ENCODE data around the gene EXOC6.

Gene EXOC6

GRCh38 chr10:92851003-92851402, 2.7 kb downstream of the EXOC6 start:
- TF ChIP-seq CTCF (IDR thresholded peaks at IDR 0.05), result no peak
- Mint-ChIP-seq H3K36me3 (ENCODE audit: low read depth) (peaks cover 6% of the 10 kb centered on the region), H3K4me1 (peaks cover 19% of the 10 kb centered on the region), H3K4me3 (no peak overlapping the region), H3K27ac (no peak overlapping the region), H3K9me3 (peaks cover 16% of the 10 kb centered on the region), H3K27me3 (ENCODE audit: low read depth, poor library complexity) (peaks cover 33% of the 10 kb centered on the region)
- no peak for DNase-seq

DNA sequence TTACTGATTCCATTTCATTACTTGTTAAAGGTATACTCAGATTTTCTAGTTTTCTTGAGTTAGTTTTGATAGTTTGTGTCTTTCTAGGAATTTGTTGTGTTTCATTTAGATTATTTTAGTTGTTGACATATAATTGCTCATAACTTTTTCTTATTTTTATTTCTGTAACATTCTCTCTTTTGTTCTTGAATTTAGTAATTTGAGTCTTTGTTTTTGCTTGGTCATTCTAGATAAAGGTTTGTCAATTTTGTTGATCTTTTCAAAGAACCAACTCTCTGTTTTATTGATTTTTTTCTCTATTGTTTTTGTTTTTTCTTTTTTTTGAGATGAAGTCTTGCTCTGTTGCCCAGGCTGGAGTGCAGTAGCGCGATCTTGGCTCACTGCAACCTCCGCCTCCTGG, 7.2 kb downstream of the EXOC6 start:
- H3K4me1 Mint-ChIP-seq, result no peaks in the 10 kb centered on the region
- H3K4me3 Mint-ChIP-seq, result no peak overlapping the region
- peaks cover 40% of the 10 kb centered on the region for H3K36me3 Mint-ChIP-seq (ENCODE audit: low read depth)
- peaks cover 14% of the 10 kb centered on the region for H3K27me3 Mint-ChIP-seq (ENCODE audit: low read depth, poor library complexity)
- DNase-seq, result no peak
- no peak for TF ChIP-seq CTCF (IDR thresholded peaks at IDR 0.05)
- H3K27ac Mint-ChIP-seq, result no peak overlapping the region
- H3K9me3 Mint-ChIP-seq, result peaks cover 42% of the 10 kb centered on the region

GRCh38 chr10:92857904-92858514, 9.7 kb downstream of the EXOC6 start:
- H3K9me3 Mint-ChIP-seq, result peaks cover 53% of the 10 kb centered on the region

DNA sequence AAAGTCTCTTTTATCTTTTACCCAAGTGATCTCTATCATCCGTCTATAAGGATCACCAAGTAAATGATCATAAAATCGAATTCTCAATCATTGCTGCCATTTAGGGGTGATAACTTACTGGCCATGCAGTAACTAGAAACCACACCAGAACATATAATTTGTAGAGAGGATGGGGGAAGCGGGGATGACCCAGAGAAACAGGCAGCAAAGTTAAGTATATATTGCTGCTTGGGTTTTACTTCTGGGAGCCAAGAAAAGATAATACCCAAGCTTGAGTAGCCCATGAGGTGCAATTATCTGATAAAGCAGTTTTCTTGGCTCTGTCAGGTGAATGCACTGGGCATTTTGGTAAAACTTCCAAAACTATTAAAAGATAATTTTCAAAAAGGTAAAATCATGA, 18.9 kb downstream of the EXOC6 start:
- peaks cover 17% of the 10 kb centered on the region for H3K36me3 Mint-ChIP-seq (ENCODE audit: low read depth)
- no peak for DNase-seq
- no peak overlapping the region for H3K27ac Mint-ChIP-seq
- no peak for TF ChIP-seq CTCF (IDR thresholded peaks at IDR 0.05)
- no peaks in the 10 kb centered on the region for H3K27me3 Mint-ChIP-seq (ENCODE audit: low read depth, poor library complexity)
- H3K9me3 Mint-ChIP-seq, result peaks cover 18% of the 10 kb centered on the region
- H3K4me3 Mint-ChIP-seq, result no peak overlapping the region
- H3K4me1 Mint-ChIP-seq, result no peaks in the 10 kb centered on the region

More at GRCh38 chr10:92857904-92858514, 9.7 kb downstream of the EXOC6 start:
- Mint-ChIP-seq H3K27me3 (ENCODE audit: low read depth, poor library complexity) (peaks cover 14% of the 10 kb centered on the region), H3K4me1 (no peaks in the 10 kb centered on the region), H3K36me3 (ENCODE audit: low read depth) (peaks cover 44% of the 10 kb centered on the region), H3K27ac (no peak overlapping the region), H3K4me3 (no peak overlapping the region)
- no peak for DNase-seq
- TF ChIP-seq CTCF (IDR thresholded peaks at IDR 0.05), result no peak

DNA sequence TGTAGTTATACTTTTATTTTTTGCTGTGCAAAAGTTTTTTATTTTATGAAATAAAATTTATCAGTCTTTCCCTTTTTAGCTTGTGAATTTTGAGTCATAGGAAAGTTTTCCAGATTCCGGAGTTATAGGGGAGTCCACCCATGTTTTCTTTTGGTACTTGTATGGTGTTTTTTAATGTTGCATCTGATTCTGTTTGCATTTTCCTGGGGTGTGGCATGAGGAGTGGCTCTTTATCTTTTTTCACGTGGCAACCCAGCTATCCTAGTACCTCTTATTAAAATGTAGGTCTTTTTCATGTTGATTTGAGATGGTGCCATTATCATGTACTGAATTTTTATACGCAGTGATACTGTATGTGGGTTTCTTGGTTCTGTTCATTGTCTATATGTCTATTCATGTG, 19.7 kb downstream of the EXOC6 start:
- H3K27ac Mint-ChIP-seq, result no peak overlapping the region
- no peak for DNase-seq
- no peak overlapping the region for H3K4me3 Mint-ChIP-seq
- no peaks in the 10 kb centered on the region for H3K27me3 Mint-ChIP-seq (ENCODE audit: low read depth, poor library complexity)
- peaks cover 13% of the 10 kb centered on the region for H3K36me3 Mint-ChIP-seq (ENCODE audit: low read depth)
- H3K4me1 Mint-ChIP-seq, result no peaks in the 10 kb centered on the region
- H3K9me3 Mint-ChIP-seq, result peaks cover 13% of the 10 kb centered on the region
- no peak for TF ChIP-seq CTCF (IDR thresholded peaks at IDR 0.05)

- Mint-ChIP-seq H3K27ac (no peak overlapping the region), H3K4me1 (no peaks in the 10 kb centered on the region), H3K27me3 (ENCODE audit: low read depth, poor library complexity) (no peaks in the 10 kb centered on the region), H3K36me3 (ENCODE audit: low read depth) (peaks cover 9% of the 10 kb centered on the region), H3K4me3 (no peak overlapping the region), H3K9me3 (peaks cover 9% of the 10 kb centered on the region)
- TF ChIP-seq CTCF (IDR thresholded peaks at IDR 0.05), result no peak
- DNase-seq, result no peak
These were observed 20.2 kb downstream of the EXOC6 start for GRCh38 chr10:92868557-92868956.
